GM12891 (cell line): ENCODE data around the gene PRKN.

Experiments used
- DNase-seq: peaks from one replicate; pipeline ENCODE4 v3.0.0; 2011; ENCODE audit warnings: low spot score; ENCODE audit not compliant: insufficient read length
- FAIRE-seq: peaks from 2 replicates; lab custom pipeline; 2011; peaks lifted over from hg19 to GRCh38; lab: Jason Lieb, UNC
- PAX5 ChIP-seq: IDR thresholded peaks from 2 replicates; pipeline ENCODE4 v1.6.1; 2011; ENCODE audit warnings: low read length, moderate library complexity, mild to moderate bottlenecking; ENCODE audit not compliant: insufficient read depth, severe bottlenecking
- POLR2A ChIP-seq: IDR thresholded peaks from 2 replicates; pipeline ENCODE4 v1.6.1; 2011; ENCODE audit warnings: low read depth, low read length, control low read depth
- POLR2AphosphoS5 ChIP-seq: IDR thresholded peaks from 2 replicates; pipeline ENCODE4 v1.6.1; 2011; ENCODE audit warnings: low read depth, low read length, control low read depth
- POU2F2 ChIP-seq: IDR thresholded peaks from 2 replicates; pipeline ENCODE4 v1.6.1; 2011; ENCODE audit warnings: low read depth, mild to moderate bottlenecking, control low read depth, low read length, moderate library complexity
- SPI1 ChIP-seq: IDR thresholded peaks from 2 replicates; pipeline ENCODE4 v1.6.1; 2011; ENCODE audit warnings: low read depth, low read length, control low read depth
- TAF1 ChIP-seq: IDR thresholded peaks from 2 replicates; pipeline ENCODE4 v1.6.1; 2011; ENCODE audit warnings: low read depth, low read length, control low read depth

PRKN gene

GRCh38 chr6:162165479-162165878, 562.1 kb downstream of the PRKN start:
- no peak for FAIRE-seq
- TF ChIP-seq POU2F2 (no peak), SPI1 (no peak), POLR2AphosphoS5 (no peak), POLR2A (no peak), TAF1 (no peak)

GRCh38 chr6:162157167-162157870, 570.2 kb downstream of the PRKN start:
- TF ChIP-seq SPI1, result peak; percentile 86
- TF ChIP-seq TAF1, result no peak
- no peak for DNase-seq
- FAIRE-seq, result peak; percentile 20

More at GRCh38 chr6:162165479-162165878, 562.1 kb downstream of the PRKN start:
- no peak for DNase-seq

GRCh38 chr6:162156146-162156545, 571.4 kb downstream of the PRKN start:
- no peak for FAIRE-seq
- TF ChIP-seq POLR2AphosphoS5 (no peak), PAX5 (no peak), POU2F2 (no peak), TAF1 (no peak), SPI1 (no peak), POLR2A (no peak)
- DNase-seq, result no peak

- no peak for FAIRE-seq
- no peak for DNase-seq
- no peak for TF ChIP-seq POLR2A
- no peak for TF ChIP-seq SPI1
- no peak for TF ChIP-seq TAF1
- no peak for TF ChIP-seq POU2F2
- no peak for TF ChIP-seq POLR2AphosphoS5
- no peak for TF ChIP-seq PAX5
Measured at GRCh38 chr6:162154930-162155329, 572.6 kb downstream of the PRKN start.

GRCh38 chr6:162154001-162154400, 573.6 kb downstream of the PRKN start:
- DNase-seq, result no peak
- no peak for TF ChIP-seq POLR2A
- no peak for TF ChIP-seq SPI1
- no peak for FAIRE-seq

- DNase-seq (no peak), FAIRE-seq (no peak)
- TF ChIP-seq TAF1, result no peak
Measured at GRCh38 chr6:162153120-162153519, 574.4 kb downstream of the PRKN start.

- TF ChIP-seq SPI1 (no peak), POU2F2 (no peak), POLR2AphosphoS5 (no peak), PAX5 (no peak), TAF1 (no peak), POLR2A (no peak)
- DNase-seq (no peak), FAIRE-seq (no peak)
Measured at GRCh38 chr6:162151021-162151665, 576.4 kb downstream of the PRKN start.

GRCh38 chr6:162150295-162150694, 577.3 kb downstream of the PRKN start:
- TF ChIP-seq PAX5 (no peak), POU2F2 (no peak), POLR2A (no peak), TAF1 (no peak), POLR2AphosphoS5 (no peak), SPI1 (no peak)
- FAIRE-seq (no peak), DNase-seq (no peak)

- DNase-seq, result no peak
Measured at GRCh38 chr6:162149786-162150185, 577.8 kb downstream of the PRKN start.

GRCh38 chr6:162147805-162148204, 579.8 kb downstream of the PRKN start:
- FAIRE-seq (no peak), DNase-seq (no peak)
- no peak for TF ChIP-seq POU2F2
- no peak for TF ChIP-seq PAX5
- TF ChIP-seq SPI1, result no peak
- no peak for TF ChIP-seq POLR2A
- TF ChIP-seq POLR2AphosphoS5, result no peak
- no peak for TF ChIP-seq TAF1

More at GRCh38 chr6:162149786-162150185, 577.8 kb downstream of the PRKN start:
- no peak for FAIRE-seq
- TF ChIP-seq POLR2AphosphoS5 (no peak), SPI1 (no peak), POLR2A (no peak), PAX5 (no peak), POU2F2 (no peak)

GRCh38 chr6:162147281-162147680, 580.3 kb downstream of the PRKN start:
- TF ChIP-seq TAF1, result no peak
- TF ChIP-seq POU2F2, result no peak
- DNase-seq, result no peak
- FAIRE-seq, result no peak
